Esophagus muscularis mucosa (tissue), 3 donors: ENCODE results near the gene RAPGEF1.

ENCODE experiments used
- CTCF ChIP-seq, 3 experiments: fragments of 200-600 bp in 2 of 3; fragments of 450-650 bp in 1 of 3; sonication (generic) in 2 of 3; IDR thresholded peaks; one replicate each; pipeline ENCODE4 v1.5.1; 2017 to 2019; ENCODE audit warnings: antibody characterized with exemption in 3 of 3, mild to moderate bottlenecking in 2 of 3, moderate library complexity in 1 of 3
- POLR2AphosphoS5 ChIP-seq, 2 donors: sonication (generic); formaldehyde crosslinking; IDR thresholded peaks; one replicate each; pipeline ENCODE4 v1.6.1; 2017; ENCODE audit warnings: antibody characterized with exemption in 2 of 2

GRCh38 chr9:131666029-131666428, 73.8 kb downstream of the RAPGEF1 start:
- TF ChIP-seq CTCF (IDR thresholded peaks at IDR 0.05) (no peak), POLR2AphosphoS5 (IDR thresholded peaks at IDR 0.05) (no peak)
